Activated naive CD4-positive, alpha-beta T cell treated with anti-CD3 and anti-CD28 coated beads, Interleukin-2, amount 10 ng/mL, durations not matched to agents 7 days and 5 days (primary cell): ENCODE measurements around the gene SERINC2.
"Not testable (repeated sequence)": the region's sequence is repeated elsewhere in the genome, so short reads cannot be mapped to it uniquely, and the experiment has no call there.

Experiments
- CTCF ChIA-PET: fragments of 350-600 bp; sonication (Branson Sonifier 250); formaldehyde crosslinking; loops from one replicate; lab custom pipeline; 2021; ENCODE audit warnings: antibody characterized with exemption; lab: Charles Lee
- DNase-seq: peaks from one replicate; pipeline ENCODE4 v3.0.0-alpha.2; 2020
- H3K27ac Mint-ChIP-seq: one replicate; pipeline ENCODE4 v1.8.0; 2021; ENCODE audit warnings: mild to moderate bottlenecking, moderate library complexity, mixed read lengths
- H3K27me3 Mint-ChIP-seq: one replicate; pipeline ENCODE4 v1.8.0; 2021; ENCODE audit warnings: mild to moderate bottlenecking, mixed read lengths
- H3K36me3 Mint-ChIP-seq: one replicate; pipeline ENCODE4 v1.8.0; 2021; ENCODE audit warnings: mixed read lengths
- H3K4me1 Mint-ChIP-seq: one replicate; pipeline ENCODE4 v1.8.0; 2021; ENCODE audit warnings: mixed read lengths
- H3K4me3 Mint-ChIP-seq: one replicate; pipeline ENCODE4 v1.8.0; 2021; ENCODE audit warnings: mild to moderate bottlenecking, moderate library complexity, mixed read lengths
- H3K9me3 Mint-ChIP-seq: one replicate; pipeline ENCODE4 v1.8.0; 2021; ENCODE audit warnings: mixed read lengths

SERINC2 gene

DNA sequence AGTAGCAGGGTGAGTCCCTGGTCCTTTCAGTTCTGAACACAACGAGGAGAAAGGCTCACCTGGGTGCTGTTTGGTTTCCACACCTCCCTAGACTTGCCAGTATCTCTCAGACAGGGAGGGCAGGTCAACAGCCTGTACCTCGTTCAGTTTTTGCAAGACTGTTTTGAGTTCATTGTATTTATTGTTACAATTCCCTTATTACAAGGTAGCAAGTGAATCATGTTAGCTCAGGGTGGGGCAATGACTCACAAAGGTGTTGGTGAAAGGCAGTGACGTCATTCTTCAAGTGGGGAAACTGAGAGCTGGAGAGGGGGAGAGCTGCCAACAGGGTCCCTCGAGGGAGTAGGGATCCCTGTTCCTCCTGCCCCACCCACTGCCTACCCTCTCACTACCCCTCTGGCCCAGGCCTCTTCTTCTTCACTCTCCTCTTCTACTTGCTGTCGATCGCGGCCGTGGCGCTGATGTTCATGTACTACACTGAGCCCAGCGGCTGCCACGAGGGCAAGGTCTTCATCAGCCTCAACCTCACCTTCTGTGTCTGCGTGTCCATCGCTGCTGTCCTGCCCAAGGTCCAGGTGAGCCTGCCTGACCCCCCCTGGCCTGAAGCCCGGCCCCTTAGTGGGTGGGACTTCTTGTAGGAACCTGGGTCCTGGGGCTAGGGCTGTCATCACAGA is 13.4 kb downstream of the SERINC2 start:
- Mint-ChIP-seq H3K9me3 (no peaks in the 10 kb centered on the region), H3K4me3 (no peak overlapping the region), H3K36me3 (no peaks in the 10 kb centered on the region), H3K27me3 (peaks cover 30% of the 10 kb centered on the region), H3K27ac (no peak overlapping the region), H3K4me1 (peaks cover 4% of the 10 kb centered on the region)
- CTCF ChIA-PET = interaction anchor here (7.6 kb wide), 1 partner anchor 31 kb away, joined by 64 read pairs; no protein-coding TSS in a partner anchor
- DNase-seq = no peak

DNA sequence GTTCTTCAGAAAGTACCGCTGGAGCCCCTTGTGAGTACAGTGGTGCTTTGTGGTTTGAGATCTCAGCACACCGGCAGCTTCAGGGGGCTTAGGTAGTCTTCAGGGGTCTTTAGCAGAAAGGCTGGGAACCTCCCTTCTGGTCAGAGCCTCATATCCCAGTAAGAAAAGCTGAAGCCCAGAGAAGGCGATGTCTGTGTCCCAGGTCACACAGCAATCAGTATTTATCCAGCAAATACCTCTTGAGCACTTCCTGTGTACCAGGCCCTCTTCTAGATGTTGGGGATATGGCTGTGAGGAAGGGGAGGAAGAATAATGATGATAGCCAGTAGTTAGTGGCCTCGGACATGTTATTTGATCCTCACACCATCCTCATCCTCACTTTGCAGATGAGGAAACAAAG is 14.3 kb downstream of the SERINC2 start:
- Mint-ChIP-seq H3K4me3 (no peak overlapping the region), H3K9me3 (no peaks in the 10 kb centered on the region), H3K4me1 (peaks cover 4% of the 10 kb centered on the region), H3K36me3 (no peaks in the 10 kb centered on the region), H3K27ac (no peak overlapping the region), H3K27me3 (peaks cover 25% of the 10 kb centered on the region)
- no peak for DNase-seq
- CTCF ChIA-PET = interaction anchor here (1.5 kb wide), 1 partner anchor 122 kb away, joined by 3 read pairs; no protein-coding TSS in a partner anchor

GRCh38 chr1:31428436-31429221 is 15.6 kb downstream of the SERINC2 start:
- CTCF ChIA-PET = interaction anchor here (1.5 kb wide), 1 partner anchor 120 kb away, joined by 3 read pairs; no protein-coding TSS in a partner anchor
- Mint-ChIP-seq H3K4me3 (no peak overlapping the region), H3K4me1 (peaks cover 1% of the 10 kb centered on the region), H3K36me3 (no peaks in the 10 kb centered on the region), H3K27me3 (peaks cover 16% of the 10 kb centered on the region), H3K27ac (no peak overlapping the region), H3K9me3 (no peaks in the 10 kb centered on the region)
- DNase-seq = no peak

DNA sequence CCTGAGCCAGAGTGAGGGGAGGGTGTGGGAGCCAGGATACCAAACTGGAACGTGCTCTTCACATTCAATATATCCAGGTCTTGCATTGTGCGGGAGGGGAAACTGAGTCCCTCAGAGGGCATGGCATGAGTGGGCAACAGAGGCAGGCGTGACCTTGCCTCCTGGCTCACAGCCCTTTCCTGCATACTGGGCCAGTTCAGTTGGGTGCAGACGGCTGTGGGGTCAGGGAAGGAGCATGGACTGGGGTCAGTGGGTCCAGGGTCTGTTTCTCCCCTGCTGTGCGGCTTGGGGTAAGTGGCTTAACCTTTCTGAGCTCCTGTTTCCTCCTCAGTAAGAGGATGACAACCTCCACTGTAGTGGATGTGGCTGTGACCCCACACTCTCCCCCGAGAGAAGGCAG is 16.6 kb downstream of the SERINC2 start:
- Mint-ChIP-seq H3K4me1 (no peaks in the 10 kb centered on the region), H3K27ac (no peak overlapping the region), H3K4me3 (no peak overlapping the region), H3K27me3 (peaks cover 7% of the 10 kb centered on the region), H3K9me3 (no peaks in the 10 kb centered on the region), H3K36me3 (no peaks in the 10 kb centered on the region)
- no peak for DNase-seq
- CTCF ChIA-PET = no interaction called here

- H3K27ac Mint-ChIP-seq, H3K36me3 Mint-ChIP-seq, DNase-seq, H3K9me3 Mint-ChIP-seq, H3K4me1 Mint-ChIP-seq, H3K4me3 Mint-ChIP-seq, H3K27me3 Mint-ChIP-seq: not testable (repeated sequence)
- CTCF ChIA-PET = interaction anchor here (0.7 kb wide), 1 partner anchor 37 kb away, joined by 3 read pairs; no protein-coding TSS in a partner anchor
Observed at GRCh38 chr1:31431351-31432257, 18.6 kb downstream of the SERINC2 start.

DNA sequence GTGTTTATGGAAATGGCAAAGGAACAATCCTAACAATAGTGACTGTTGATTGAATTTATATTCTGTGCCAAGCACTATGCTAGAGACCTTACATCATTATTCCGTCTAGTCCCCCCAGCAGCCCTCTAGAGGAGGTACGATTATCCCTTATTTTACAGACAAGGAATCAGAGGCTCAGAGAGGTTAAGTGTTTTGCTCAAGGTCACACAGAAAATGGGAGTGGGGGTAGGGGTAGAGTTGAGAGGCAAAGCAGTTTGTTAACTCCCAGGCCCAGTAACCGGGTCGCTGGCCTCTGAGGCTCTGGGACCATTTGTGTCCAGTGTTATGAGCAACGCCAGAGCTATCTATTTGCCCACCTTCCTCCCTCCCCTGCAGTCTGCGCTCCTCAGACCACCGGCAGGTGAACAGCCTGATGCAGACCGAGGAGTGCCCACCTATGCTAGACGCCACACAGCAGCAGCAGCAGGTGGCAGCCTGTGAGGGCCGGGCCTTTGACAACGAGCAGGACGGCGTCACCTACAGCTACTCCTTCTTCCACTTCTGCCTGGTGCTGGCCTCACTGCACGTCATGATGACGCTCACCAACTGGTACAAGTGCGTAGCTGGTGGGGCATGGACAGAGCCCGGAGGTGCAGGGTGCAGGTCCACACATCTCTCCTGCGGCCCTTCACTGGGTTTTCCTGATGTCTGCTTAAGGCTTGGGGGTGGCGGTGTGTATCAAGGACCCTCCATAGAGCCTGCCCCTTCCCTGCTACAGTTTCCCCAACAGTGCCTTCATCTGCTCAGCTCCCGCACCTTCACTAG is 19.8 kb downstream of the SERINC2 start:
- H3K4me1 Mint-ChIP-seq = no peaks in the 10 kb centered on the region
- H3K27ac Mint-ChIP-seq = no peak overlapping the region
- no peaks in the 10 kb centered on the region for H3K9me3 Mint-ChIP-seq
- no peak overlapping the region for H3K4me3 Mint-ChIP-seq
- H3K27me3 Mint-ChIP-seq = peaks cover 4% of the 10 kb centered on the region
- CTCF ChIA-PET = interaction anchor here (1.0 kb wide), 1 partner anchor 251 kb away, joined by 3 read pairs; no protein-coding TSS in a partner anchor
- no peaks in the 10 kb centered on the region for H3K36me3 Mint-ChIP-seq
- no peak for DNase-seq

DNA sequence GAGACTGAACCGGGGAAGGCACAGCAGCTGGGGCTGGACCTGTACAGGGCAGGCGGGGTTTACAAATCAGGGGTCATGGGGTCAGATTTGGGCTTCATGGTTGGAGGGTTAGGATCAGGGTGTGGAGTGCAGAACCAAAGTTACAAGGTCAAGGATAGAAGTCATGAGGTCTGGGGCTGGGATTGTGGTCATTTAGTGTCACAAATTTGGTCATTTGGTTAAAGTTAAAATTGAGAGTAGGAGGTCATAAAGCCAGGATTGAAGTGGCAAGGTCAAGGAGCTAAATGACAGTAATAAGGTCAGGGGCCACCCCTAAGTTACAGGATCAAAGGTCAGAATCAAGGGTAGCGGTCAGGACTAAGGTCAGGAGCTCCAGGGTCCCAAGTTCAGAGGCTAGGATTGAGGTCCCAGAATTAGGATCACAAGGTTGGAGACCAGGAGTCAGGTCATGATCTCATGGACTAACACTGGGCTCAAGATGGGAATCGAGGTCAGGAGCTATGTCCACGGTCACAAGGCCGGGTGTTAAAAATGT is 20.4 kb downstream of the SERINC2 start:
- H3K9me3 Mint-ChIP-seq = no peaks in the 10 kb centered on the region
- CTCF ChIA-PET = interaction anchor here (1.0 kb wide), 1 partner anchor 252 kb away, joined by 3 read pairs; no protein-coding TSS in a partner anchor

DNA sequence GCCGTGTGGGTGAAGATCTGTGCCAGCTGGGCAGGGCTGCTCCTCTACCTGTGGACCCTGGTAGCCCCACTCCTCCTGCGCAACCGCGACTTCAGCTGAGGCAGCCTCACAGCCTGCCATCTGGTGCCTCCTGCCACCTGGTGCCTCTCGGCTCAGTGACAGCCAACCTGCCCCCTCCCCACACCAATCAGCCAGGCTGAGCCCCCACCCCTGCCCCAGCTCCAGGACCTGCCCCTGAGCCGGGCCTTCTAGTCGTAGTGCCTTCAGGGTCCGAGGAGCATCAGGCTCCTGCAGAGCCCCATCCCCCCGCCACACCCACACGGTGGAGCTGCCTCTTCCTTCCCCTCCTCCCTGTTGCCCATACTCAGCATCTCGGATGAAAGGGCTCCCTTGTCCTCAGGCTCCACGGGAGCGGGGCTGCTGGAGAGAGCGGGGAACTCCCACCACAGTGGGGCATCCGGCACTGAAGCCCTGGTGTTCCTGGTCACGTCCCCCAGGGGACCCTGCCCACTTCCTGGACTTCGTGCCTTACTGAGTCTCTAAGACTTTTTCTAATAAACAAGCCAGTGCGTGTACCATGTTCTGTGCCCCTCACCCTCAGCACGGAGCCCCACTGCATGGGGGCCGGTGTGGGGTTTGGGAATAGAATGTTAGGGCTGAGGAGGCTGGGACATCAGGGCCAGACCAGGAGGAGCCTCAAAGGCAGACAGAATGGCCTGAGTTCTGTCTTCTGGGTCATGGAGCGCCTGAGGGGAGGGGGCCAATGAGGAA is 21.3 kb downstream of the SERINC2 start:
- H3K27me3 Mint-ChIP-seq = peaks cover 7% of the 10 kb centered on the region
- no peaks in the 10 kb centered on the region for H3K4me1 Mint-ChIP-seq
- no peaks in the 10 kb centered on the region for H3K9me3 Mint-ChIP-seq
- no peak overlapping the region for H3K4me3 Mint-ChIP-seq
- no peak overlapping the region for H3K27ac Mint-ChIP-seq
- no peak for DNase-seq
- no peaks in the 10 kb centered on the region for H3K36me3 Mint-ChIP-seq
- CTCF ChIA-PET = interaction anchor here (1.0 kb wide), 1 partner anchor 253 kb away, joined by 3 read pairs; no protein-coding TSS in a partner anchor

More for the DNA sequence above, 20.4 kb downstream of the SERINC2 start:
- Mint-ChIP-seq H3K27ac (no peak overlapping the region), H3K27me3 (peaks cover 4% of the 10 kb centered on the region), H3K36me3 (no peaks in the 10 kb centered on the region), H3K4me1 (no peaks in the 10 kb centered on the region), H3K4me3 (no peak overlapping the region)
- DNase-seq = no peak

GRCh38 chr1:31434979-31435378 is 22.0 kb downstream of the SERINC2 start:
- no peak overlapping the region for H3K4me3 Mint-ChIP-seq
- H3K4me1 Mint-ChIP-seq = no peaks in the 10 kb centered on the region

GRCh38 chr1:31435471-31436409 is 22.7 kb downstream of the SERINC2 start:
- Mint-ChIP-seq H3K36me3 (no peaks in the 10 kb centered on the region), H3K4me1 (no peaks in the 10 kb centered on the region), H3K27me3 (peaks cover 7% of the 10 kb centered on the region), H3K9me3 (no peaks in the 10 kb centered on the region), H3K27ac (no peak overlapping the region), H3K4me3 (no peak overlapping the region)
- DNase-seq = no peak
- CTCF ChIA-PET = no interaction called here

More at GRCh38 chr1:31434979-31435378, 22.0 kb downstream of the SERINC2 start:
- peaks cover 7% of the 10 kb centered on the region for H3K27me3 Mint-ChIP-seq
- no peaks in the 10 kb centered on the region for H3K36me3 Mint-ChIP-seq
- DNase-seq = no peak
- CTCF ChIA-PET = no interaction called here
- H3K27ac Mint-ChIP-seq = no peak overlapping the region
- no peaks in the 10 kb centered on the region for H3K9me3 Mint-ChIP-seq

GRCh38 chr1:31436596-31437432 is 23.8 kb downstream of the SERINC2 start:
- peak overlapping the region; percentile 30 for H3K27ac Mint-ChIP-seq
- no peak for DNase-seq
- peaks cover 9% of the 10 kb centered on the region for H3K27me3 Mint-ChIP-seq
- H3K4me3 Mint-ChIP-seq = no peak overlapping the region
- no peaks in the 10 kb centered on the region for H3K36me3 Mint-ChIP-seq
- no peaks in the 10 kb centered on the region for H3K4me1 Mint-ChIP-seq
- CTCF ChIA-PET = no interaction called here
- H3K9me3 Mint-ChIP-seq = no peaks in the 10 kb centered on the region
